HepG2 (cell line): Measurements from ENCODE around the gene MAP1LC3A. TPM values are rescaled to one million over a fixed set of nuclear protein-coding genes. Genes with fewer than 3 reads are reported as not detected.

Experiments
- BCL3 ChIP-seq: sonication (generic); formaldehyde crosslinking; IDR thresholded peaks from 2 replicates; pipeline ENCODE4 v1.5.1; 2020; ENCODE audit warnings: mild to moderate bottlenecking, missing genetic modification reagents, moderate library complexity
- CBX5 ChIP-seq: sonication (generic); formaldehyde crosslinking; IDR thresholded peaks from 2 replicates; pipeline ENCODE4 v1.4.0; 2020; ENCODE audit warnings: missing genetic modification reagents, borderline replicate concordance
- CHD4 ChIP-seq: fragments of 200-600 bp; sonication (generic); IDR thresholded peaks from 2 replicates; pipeline ENCODE4 v1.7.0; 2017; ENCODE audit warnings: mild to moderate bottlenecking, low read length, borderline replicate concordance
- CREBL2 ChIP-seq: sonication (generic); formaldehyde crosslinking; IDR thresholded peaks from 2 replicates; pipeline ENCODE4 v1.8.1; 2023; ENCODE audit warnings: missing genetic modification reagents, mild to moderate bottlenecking, borderline replicate concordance
- DMTF1 ChIP-seq: sonication (generic); formaldehyde crosslinking; IDR thresholded peaks from 2 replicates; pipeline ENCODE4 v1.4.0; 2020; ENCODE audit warnings: mild to moderate bottlenecking, missing genetic modification reagents
- EEA1 ChIP-seq: sonication (generic); formaldehyde crosslinking; IDR thresholded peaks from 2 replicates; pipeline ENCODE4 v1.5.1; 2020; ENCODE audit warnings: mild to moderate bottlenecking, missing genetic modification reagents, borderline replicate concordance
- MIXL1 ChIP-seq: IDR thresholded peaks from 2 replicates; pipeline ENCODE4 v1.6.1; 2016
- PLRG1 ChIP-seq: fragments of 450-650 bp; conservative IDR thresholded peaks from 2 replicates; pipeline ENCODE4 v1.6.1; 2016
- REL ChIP-seq: sonication (generic); formaldehyde crosslinking; conservative IDR thresholded peaks from 2 replicates; pipeline ENCODE4 v1.8.0; 2022; ENCODE audit warnings: mild to moderate bottlenecking, missing genetic modification reagents, moderate library complexity
- SKIL ChIP-seq: sonication (generic); formaldehyde crosslinking; IDR thresholded peaks from 2 replicates; pipeline ENCODE4 v1.8.0; 2022; ENCODE audit warnings: missing genetic modification reagents, mild to moderate bottlenecking, moderate library complexity, borderline replicate concordance
- TFDP2 ChIP-seq: sonication (generic); formaldehyde crosslinking; IDR thresholded peaks from 2 replicates; pipeline ENCODE4 v1.4.0; 2020; ENCODE audit warnings: missing genetic modification reagents
- THAP8 ChIP-seq: sonication (generic); formaldehyde crosslinking; IDR thresholded peaks from 2 replicates; pipeline ENCODE4 v1.5.1; 2020; ENCODE audit warnings: missing genetic modification reagents, mild to moderate bottlenecking, borderline replicate concordance
- THAP9 ChIP-seq: sonication (generic); formaldehyde crosslinking; IDR thresholded peaks from 2 replicates; pipeline ENCODE4; 2020; ENCODE audit warnings: missing genetic modification reagents, mild to moderate bottlenecking, borderline replicate concordance
- TRIM22 ChIP-seq: fragments of 450-650 bp; IDR thresholded peaks from 2 replicates; pipeline ENCODE4 v1.6.1; 2017
- ZFP36L2 ChIP-seq: sonication (generic); formaldehyde crosslinking; IDR thresholded peaks from 2 replicates; pipeline ENCODE4 v1.4.0; 2020; ENCODE audit warnings: missing genetic modification reagents
- polyA plus RNA-seq, 8 experiments: library from polyadenylated mRNA; depleted of rRNA in 3 of 8; stranded (reverse) in 7 of 8; unstranded in 1 of 8; fragments of >200 nt; fragmentation: Illumina TruSeq in 4 of 8; extraction: Trizol in 4 of 8; gene quantifications; 2 replicates each; pipeline versions ENCODE4 v1.2.1 to v1.2.3, GENCODE V29; 2011 to 2016; ENCODE audit warnings: low read depth in 4 of 8, missing spikeins in 1 of 8, mixed read lengths in 1 of 8; ENCODE audit not compliant: insufficient read depth in 1 of 8
- total RNA-seq, 5 experiments: library from RNA; depleted of rRNA; stranded (reverse); fragments of >200 nt; fragmentation: Illumina TruSeq; extraction: Trizol; gene quantifications; 2 replicates each; pipeline ENCODE4 v1.2.3, GENCODE V29; 2016; ENCODE audit warnings: low read depth in 1 of 5

MAP1LC3A gene
- total and polyA plus RNA-seq, 2 of the 13 experiments (the other 11 are each of a cell fraction or from before 2014, with no cell fraction given) = not detected

- TF ChIP-seq SKIL (CRISPR knock-in tag) (no peak), CBX5 (CRISPR knock-in tag) (peak; percentile 94), THAP9 (CRISPR knock-in tag) (peak; percentile 86; the same call in 1 of the 2 replicates), ZFP36L2 (CRISPR knock-in tag) (peak; percentile 33), CHD4 (no peak), CREBL2 (CRISPR knock-in tag) (no peak), TRIM22 (no peak), THAP8 (CRISPR knock-in tag) (peak; percentile 89; the same call in 1 of the 2 replicates), TFDP2 (CRISPR knock-in tag) (peak; percentile 77), PLRG1 (no peak), BCL3 (CRISPR knock-in tag) (peak; percentile 89), MIXL1 (peak; percentile 61), REL (CRISPR knock-in tag) (no peak), EEA1 (no peak), DMTF1 (CRISPR knock-in tag) (0 out of 2 replicates have a peak, but pooled peaks have one; percentile 38)
Measured at GRCh38 chr20:34516247-34517113, 42.0 kb upstream of the MAP1LC3A start, which contains the start of gene DYNLRB1 (continued).
